ENCODE results near the gene ANHX.

- TF ChIP-seq CTCF (IDR thresholded peaks at IDR 0.05) (no peak), POLR2AphosphoS5 (IDR thresholded peaks at IDR 0.05) (no peak), POLR2A (IDR thresholded peaks at IDR 0.05) (no peak), EP300 (IDR thresholded peaks at IDR 0.05) (no peak)
Measured at GRCh38 chr12:133206390-133206789, 29.3 kb downstream of the ANHX start.
